Measurements from ENCODE around the gene FGFR4.
"Not testable (repeated sequence)": the region's sequence is repeated elsewhere in the genome, so short reads cannot be mapped to it uniquely, and the experiment has no call there.

FGFR4 gene

DNA sequence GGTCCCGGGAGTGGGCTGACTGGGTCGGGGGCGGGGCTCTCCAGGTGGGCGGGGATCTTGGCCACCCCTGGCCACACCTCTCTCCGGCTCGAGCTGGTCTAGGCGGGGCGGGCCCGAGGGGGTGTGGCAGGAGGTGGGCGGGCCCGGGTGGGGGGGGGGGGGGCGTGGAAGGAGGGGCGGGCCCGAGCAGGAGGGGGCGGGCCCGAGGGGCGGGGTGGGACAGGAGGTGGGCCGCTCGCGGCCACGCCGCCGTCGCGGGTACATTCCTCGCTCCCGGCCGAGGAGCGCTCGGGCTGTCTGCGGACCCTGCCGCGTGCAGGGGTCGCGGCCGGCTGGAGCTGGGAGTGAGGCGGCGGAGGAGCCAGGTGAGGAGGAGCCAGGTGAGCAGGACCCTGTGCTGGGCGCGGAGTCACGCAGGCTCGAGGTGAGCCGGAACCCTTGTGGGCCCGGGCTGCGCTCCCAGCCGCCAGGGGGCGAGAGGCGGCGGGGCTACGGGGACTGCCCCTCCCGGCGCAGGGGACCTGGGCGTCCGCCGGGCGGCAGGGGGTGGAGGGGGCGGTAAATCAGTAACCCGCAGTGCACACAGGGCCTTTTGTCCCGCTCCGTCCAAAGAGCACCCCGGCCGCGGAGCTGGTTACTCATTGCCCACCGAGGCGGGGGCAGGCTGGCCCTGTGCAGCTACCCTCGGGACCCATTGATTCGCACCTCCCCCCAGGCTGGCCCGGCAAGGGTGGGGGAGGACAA, at the start of gene FGFR4:
TSS of gene FGFR4 (plus strand) at position 262 of the 744 bp plus-strand sequence. CDS start 2,688 bp downstream, outside the sequence.
- DNase-seq: peak; percentile 82

DNA sequence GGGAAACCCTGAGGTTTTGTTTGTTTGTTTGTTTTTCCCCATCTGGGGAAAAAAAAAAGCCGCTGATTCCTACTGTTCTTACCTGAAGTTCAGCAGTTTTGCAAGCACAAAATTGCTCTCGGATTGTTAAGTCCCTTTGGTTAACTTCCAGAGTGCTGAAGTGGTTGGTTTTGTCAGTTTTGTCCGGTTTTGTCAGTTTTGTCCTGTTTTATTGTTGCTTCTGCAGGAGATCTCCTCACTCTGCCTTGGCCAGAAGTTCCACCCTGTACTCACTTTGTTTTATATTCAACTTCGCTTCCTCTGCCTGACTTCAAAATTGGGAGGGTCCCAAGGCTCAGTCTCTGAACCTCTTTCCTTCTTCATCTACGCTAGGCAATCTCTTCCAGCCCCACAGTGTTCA, 49.8 kb upstream of the FGFR4 start:
- DNase-seq: no peak

DNA sequence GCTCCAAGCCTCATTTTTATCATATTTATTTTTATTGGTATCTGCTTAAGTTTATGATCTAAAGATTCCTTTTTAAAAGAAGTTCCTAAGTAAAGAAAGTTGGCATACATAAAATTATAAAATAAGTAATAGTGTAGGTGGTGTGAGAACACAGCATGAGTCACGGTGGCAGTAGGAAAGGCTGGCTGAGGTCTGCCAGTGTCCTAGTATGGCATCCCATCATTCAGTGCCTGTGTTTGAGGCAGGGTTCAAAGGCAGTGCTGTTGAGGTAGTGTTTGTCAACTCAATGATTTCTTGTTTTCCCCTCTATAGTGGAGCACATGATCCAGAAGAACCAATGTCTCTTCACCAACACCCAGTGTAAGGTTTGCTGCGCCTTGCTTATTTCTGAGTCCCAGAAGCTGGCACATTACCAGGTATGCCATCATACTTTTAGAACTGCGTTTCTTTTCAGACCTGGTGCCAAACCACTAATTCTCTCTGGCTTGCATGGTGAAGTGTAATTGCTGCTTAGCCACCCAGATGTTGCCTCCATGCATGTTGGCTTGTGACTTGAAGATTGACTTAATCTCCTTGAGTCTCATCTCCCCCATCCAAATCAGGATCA, 45.8 kb upstream of the FGFR4 start:
- DNase-seq: no peak

DNA sequence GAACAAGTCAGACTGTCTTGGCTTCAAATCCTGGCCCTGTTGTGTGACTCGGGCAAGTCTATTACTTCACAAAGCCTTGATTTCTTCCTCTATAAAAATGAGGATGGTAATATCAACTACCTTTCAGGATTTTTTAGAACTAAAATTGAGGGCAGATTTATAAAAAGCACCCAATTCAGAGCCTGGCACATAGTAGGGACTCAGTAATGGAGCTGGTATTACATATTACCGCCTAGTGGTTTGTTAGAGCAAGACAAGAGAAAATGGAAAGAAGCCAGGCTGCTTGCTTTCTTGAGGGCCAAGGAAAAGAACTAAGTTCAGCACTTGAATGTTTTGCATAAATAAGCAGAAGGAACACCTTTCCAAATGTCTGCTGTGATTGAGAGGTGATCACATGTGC, 44.8 kb upstream of the FGFR4 start:
- DNase-seq: no peak

- no peak for DNase-seq
These were observed 43.6 kb upstream of the FGFR4 start for GRCh38 chr5:177043114-177043513.

GRCh38 chr5:177043958-177044357, 42.8 kb upstream of the FGFR4 start:
- no peak for DNase-seq

DNA sequence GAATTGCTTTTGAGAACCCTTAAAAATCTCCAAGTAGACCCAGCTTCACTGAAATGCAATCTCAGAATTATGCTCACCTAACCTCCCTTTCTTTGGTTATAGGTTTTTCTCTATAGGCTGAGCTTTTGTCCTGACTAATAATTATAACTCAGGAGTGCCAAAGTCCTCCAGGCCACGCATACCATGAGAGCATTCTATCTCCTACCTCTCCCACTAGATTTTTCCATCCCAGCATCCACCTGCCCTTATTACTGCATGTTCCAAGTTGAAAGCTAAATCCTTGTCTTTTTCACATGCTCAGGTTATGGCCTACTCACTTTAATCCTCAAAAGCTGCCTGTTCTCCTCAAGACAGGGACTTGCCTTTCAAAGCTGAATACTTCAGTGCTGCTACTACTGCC, 42.1 kb upstream of the FGFR4 start:
- DNase-seq: no peak

GRCh38 chr5:177045631-177046030, 41.1 kb upstream of the FGFR4 start:
- no peak for DNase-seq

- not testable (repeated sequence) for DNase-seq
These were observed 38.2 kb upstream of the FGFR4 start for GRCh38 chr5:177048531-177048930.

DNA sequence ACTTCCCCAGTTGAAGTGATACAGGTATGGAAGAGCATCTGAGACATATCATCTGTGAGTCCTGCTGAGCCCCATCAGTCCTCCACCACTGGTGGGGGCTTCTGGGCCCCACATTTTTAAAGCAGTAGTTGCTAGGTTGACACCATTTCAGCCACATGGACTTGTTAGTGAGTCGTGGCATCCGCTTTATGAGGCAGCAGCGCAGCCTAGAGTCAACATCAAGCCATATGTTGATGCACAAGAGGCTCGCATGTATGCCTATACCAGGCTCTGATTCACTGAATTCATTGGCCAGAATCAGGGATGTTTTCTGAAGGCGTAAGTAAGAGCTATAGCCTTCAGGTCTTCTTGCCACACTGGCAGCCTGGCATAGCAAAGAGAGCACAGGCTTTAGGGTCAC, 37.4 kb upstream of the FGFR4 start:
- DNase-seq: no peak

GRCh38 chr5:177064500-177065277, 22.0 kb upstream of the FGFR4 start:
- DNase-seq: no peak

DNA sequence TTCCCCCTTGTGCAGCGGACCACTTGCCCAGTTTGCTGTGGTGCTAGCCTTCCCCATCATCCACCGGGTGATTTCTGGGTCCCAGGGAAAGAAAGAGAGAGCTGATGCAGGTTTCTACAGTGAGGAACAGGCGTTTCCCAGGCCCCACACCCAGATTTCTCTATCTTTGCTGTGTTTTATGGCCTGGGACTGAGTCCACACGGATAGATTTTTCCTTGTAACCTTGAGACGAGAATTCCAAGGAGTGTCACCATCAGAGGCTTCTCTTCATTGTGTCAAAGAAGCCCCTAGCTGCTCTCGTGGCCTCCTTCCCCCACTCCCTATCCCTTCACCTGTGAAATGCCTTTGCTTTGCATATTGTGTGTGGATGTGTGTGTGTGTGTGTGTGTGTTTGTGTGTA, 21.2 kb upstream of the FGFR4 start:
- DNase-seq: no peak

DNA sequence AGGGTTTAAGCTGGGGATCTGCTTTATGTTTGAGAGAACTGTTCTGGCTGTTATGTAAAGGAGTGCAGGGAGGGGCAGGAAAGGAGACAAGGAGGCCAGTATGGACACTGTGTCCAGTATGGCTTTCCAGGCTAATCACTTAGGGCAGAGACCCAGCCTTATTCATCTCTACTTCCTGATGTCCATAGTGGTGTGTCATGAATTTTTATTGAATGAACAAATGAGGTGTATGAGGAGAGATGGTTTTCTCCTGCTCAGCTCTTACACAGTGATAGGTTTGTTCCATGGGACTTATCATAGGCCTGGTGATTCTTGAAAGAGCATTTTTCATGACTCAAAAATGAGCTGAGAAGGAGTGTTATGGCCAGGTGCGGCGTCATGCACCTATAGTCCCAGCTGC, 20.5 kb upstream of the FGFR4 start:
- no peak for DNase-seq

DNA sequence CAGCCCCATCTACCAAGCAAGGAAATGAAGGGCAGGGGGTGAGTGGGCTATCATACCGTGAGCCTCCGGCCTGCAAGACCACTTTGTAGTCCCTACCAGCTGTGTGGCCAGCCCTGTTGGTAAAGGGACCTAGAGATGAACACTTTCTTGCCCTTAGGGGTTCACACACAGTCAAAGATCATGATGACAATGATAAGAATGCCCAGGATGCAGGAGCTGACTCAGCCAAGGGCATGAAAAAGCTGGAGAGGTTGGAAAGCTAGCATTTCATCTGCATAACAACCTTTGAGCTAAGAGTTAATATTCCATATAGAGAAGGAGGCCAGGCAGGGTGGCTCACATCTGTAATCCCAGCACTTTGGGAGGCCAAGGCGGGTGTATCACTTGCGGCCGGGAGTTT, 19.2 kb upstream of the FGFR4 start:
- DNase-seq: no peak

DNA sequence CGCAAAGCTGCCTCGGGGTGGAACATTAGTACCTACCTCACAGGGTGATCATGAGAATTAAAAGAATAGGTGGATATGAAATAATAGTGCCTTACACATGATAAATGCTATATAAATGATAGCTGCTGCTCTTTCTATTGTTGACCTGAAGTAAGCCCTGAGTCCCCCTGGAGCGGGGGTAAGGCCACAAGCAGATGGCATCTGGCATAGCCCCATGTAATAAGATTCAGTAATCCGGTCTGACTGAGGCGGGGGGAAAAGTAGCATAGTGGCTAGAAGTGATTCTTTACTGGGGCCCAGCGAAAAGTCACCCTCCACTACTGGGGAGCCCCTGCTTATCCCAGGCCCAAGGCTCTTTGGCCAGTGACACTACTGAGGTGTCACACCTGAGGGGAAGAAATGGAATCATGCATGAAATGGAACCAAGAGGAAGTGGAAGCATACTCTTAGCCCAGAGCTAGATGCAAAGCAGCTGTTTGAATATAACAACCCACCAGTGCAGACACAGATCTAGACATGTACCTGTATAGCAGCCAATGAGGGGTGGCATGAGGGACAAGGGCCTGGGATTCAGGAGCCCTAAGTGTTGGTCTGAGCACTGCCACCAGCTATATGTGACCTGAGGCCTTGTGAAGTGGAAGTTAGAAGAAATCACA, 16.1 kb upstream of the FGFR4 start:
- DNase-seq: no peak

DNA sequence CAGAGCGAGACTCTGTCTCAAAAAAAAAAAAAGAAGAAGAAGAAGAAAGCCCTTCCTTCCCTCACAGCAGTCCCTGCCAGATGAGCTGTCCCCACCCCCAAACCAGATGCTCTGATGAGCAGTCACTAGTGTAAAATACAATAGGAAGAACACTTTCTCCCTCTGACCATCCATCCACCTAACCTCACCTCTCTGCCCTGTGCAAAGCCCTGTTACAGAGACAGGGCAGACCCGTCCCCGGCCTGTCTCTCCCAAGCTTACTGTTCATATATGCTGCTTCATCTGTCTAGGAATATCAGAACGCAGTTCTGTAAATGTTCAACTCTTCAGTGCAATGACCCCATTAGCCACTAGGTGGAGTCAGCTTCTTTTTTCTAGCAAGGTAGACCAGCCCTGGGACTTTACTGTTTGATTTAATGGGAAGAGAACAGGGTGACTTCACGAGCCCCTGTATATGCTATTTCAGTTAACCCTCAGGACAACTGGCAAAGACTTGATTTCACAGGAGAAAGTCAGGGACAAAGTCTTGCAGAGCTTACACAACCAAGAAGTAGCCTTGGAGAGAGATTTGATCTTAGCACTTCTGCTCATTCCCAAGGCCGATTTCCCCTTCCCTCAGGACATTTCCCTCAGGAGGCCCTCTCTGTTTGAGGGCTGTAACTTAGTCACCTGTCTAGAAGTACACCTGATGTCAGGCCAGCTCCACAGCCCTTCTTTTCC, 14.9 kb upstream of the FGFR4 start:
- peak; percentile 76 for DNase-seq

- DNase-seq: no peak
These were observed 9.4 kb upstream of the FGFR4 start for GRCh38 chr5:177077335-177077734.

DNA sequence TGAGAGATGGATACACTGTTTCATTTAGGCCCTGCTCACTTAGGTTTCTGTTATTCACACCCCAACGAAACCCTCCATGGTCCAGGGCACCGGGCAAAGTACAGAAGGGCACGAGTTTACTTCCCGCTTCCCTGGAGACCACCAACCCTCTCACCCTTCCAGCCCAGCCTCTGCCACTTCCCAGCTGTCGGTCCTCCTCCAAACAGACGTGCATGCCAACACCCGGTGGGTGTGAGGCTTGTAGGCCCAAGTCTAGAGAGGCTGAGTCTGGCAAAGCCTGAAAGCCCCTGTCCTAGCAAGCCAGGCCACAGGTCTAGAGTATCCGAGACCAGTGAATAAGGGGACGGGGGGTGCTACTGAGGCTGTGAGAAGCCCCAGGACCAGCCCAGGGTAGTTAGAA, 7.1 kb upstream of the FGFR4 start:
- DNase-seq: no peak

GRCh38 chr5:177080265-177080664, 6.5 kb upstream of the FGFR4 start:
- no peak for DNase-seq

DNA sequence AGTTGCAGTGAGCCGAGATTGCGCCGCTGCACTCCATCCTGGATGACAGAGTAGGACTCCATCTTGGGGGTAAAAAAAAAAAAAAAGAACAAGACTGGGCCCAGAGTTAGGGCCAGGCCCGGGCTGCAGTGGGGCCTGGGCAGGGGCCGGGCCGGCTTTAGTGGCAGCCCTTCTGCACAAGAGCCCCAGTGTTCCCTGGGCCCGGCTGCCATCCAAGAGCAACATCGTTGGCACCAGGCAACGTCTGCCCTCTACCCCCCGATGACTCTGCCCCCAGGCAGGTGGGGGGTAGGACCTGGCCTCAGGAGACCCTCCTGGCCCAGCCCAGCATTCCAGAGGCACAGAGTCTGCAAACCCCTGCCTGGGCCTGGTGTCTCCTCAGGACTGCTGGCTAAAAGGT, 4.9 kb upstream of the FGFR4 start:
- no peak for DNase-seq

DNA sequence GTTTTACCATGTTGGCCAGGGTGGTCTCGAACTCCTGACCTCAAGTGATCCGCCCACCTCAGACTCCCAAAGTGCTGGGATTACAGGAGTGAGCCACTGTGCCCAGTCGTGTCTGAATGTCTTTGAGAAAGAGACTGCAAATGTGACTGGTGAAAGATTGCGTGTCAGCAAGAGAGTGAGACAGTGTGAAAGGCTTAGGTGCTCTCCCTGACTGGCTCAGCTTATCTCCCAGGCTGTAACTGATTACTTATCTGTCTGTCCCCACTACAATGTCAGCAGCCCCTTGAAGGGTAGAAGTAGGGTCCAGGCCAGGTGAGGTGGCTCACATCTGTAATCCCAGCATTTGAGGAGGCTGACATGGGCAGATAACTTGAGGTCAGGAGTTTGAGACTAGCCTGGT, 3.4 kb upstream of the FGFR4 start:
- no peak for DNase-seq

GRCh38 chr5:177084175-177084574, 2.5 kb upstream of the FGFR4 start:
- no peak for DNase-seq
